ENCODE measurements around the gene CERT1.
A peak's percentile ranks its signal among the peaks of the same experiment; 100 is the strongest.
"Not testable (repeated sequence)": the region's sequence is repeated elsewhere in the genome, so short reads cannot be mapped to it uniquely, and the experiment has no call there.

CERT1 gene

GRCh38 chr5:75523275-75523674 is 11.8 kb upstream of the CERT1 start:
- no peak for DNase-seq

- DNase-seq, result no peak
Measured at GRCh38 chr5:75522542-75522941, 11.1 kb upstream of the CERT1 start.

- DNase-seq, result no peak
Measured at GRCh38 chr5:75522025-75522424, 10.6 kb upstream of the CERT1 start.

GRCh38 chr5:75521195-75521594 is 9.8 kb upstream of the CERT1 start:
- no peak for DNase-seq

- no peak for DNase-seq
Measured at GRCh38 chr5:75519761-75520160, 8.3 kb upstream of the CERT1 start.

- DNase-seq, result no peak
Measured at GRCh38 chr5:75514323-75514722, 2.9 kb upstream of the CERT1 start.

GRCh38 chr5:75513841-75514240 is 2.4 kb upstream of the CERT1 start:
- no peak for DNase-seq

GRCh38 chr5:75512383-75513074 is 1.1 kb upstream of the CERT1 start:
- no peak for DNase-seq

- peak; percentile 3 to 39 for DNase-seq
Measured at GRCh38 chr5:75510836-75511434, 494 bp downstream of the CERT1 start.

GRCh38 chr5:75510417-75510835 is 1.0 kb downstream of the CERT1 start:
- no peak for DNase-seq

- DNase-seq, result no peak
Measured at GRCh38 chr5:75509956-75510355, 1.5 kb downstream of the CERT1 start.

GRCh38 chr5:75509546-75509945 is 1.9 kb downstream of the CERT1 start:
- no peak for DNase-seq

- DNase-seq, result no peak
Measured at GRCh38 chr5:75507841-75508240, 3.6 kb downstream of the CERT1 start.

- DNase-seq, result not testable (repeated sequence)
Measured at GRCh38 chr5:75505112-75505511, 6.3 kb downstream of the CERT1 start.

GRCh38 chr5:75498875-75499274 is 12.6 kb downstream of the CERT1 start:
- not testable (repeated sequence) for DNase-seq

- no peak for DNase-seq
Measured at GRCh38 chr5:75498208-75498777, 13.1 kb downstream of the CERT1 start.

GRCh38 chr5:75496026-75496425 is 15.4 kb downstream of the CERT1 start:
- no peak for DNase-seq

GRCh38 chr5:75491621-75492020 is 19.8 kb downstream of the CERT1 start:
- no peak for DNase-seq

- not testable (repeated sequence) for DNase-seq
Measured at GRCh38 chr5:75489847-75490246, 21.6 kb downstream of the CERT1 start.

GRCh38 chr5:75484605-75485004 is 26.8 kb downstream of the CERT1 start:
- no peak for DNase-seq

- no peak for DNase-seq
Measured at GRCh38 chr5:75482482-75482881, 28.9 kb downstream of the CERT1 start.

GRCh38 chr5:75481024-75481423 is 30.4 kb downstream of the CERT1 start:
- DNase-seq, result no peak

- DNase-seq, result no peak
Measured at GRCh38 chr5:75475364-75475763, 36.1 kb downstream of the CERT1 start.

GRCh38 chr5:75473463-75473862 is 38.0 kb downstream of the CERT1 start:
- no peak for DNase-seq

- DNase-seq, result no peak
Measured at GRCh38 chr5:75472973-75473372, 38.5 kb downstream of the CERT1 start.

Measured in stimulated activated CD4-positive, alpha-beta T cell treated with anti-CD3 and anti-CD28 coated beads, Interleukin-2, amount 100 ng/mL, for 48 hours (primary cell).